ENCODE results near the gene MAN1C1. TPM values are rescaled to one million over a fixed set of nuclear protein-coding genes. Genes with fewer than 3 reads are reported as not detected.

MAN1C1 gene
- total RNA-seq, 1 experiment from 2014 or later: 9.3 TPM

DNA sequence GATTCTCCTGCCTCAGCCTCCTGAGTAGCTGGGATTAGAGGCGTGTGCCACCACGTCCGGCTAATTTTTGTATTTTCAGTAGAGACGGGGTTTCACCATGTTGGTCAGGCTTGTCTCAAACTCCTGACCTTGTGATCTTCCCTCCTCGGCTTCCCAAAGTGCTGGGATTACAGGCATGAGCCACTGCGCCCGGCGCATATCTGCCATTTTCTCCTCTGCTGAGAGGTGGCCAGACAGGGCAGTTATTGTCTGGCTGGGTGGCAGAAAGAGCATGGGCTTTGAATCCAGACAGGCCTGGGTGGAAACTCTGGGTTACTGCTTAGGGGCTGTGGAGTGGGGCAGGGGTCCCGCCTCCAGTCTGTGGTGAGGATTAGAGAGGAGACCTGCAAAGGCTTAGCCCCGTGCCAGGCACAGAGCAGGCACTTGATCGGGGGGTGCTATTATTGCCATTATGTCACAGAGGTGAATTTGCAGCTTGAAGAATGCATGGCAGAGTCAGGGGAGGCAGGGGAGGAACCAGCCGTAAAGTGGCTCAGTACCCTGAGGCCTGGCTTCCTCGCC lies 73.9 kb downstream of the MAN1C1 start:
- Mint-ChIP-seq H3K4me3 (no peak overlapping the region), H3K4me1 (peaks cover 7 to 10% of the 10 kb centered on the region in 2 experiments), H3K27ac (0 out of 7 replicates have a peak overlapping the region, but pooled peaks of 2 of the 3 experiments have one; percentile 29 to 57), H3K27me3 (ENCODE audit: low read depth) (no peaks in the 10 kb centered on the region), H3K9me3 (no peaks in the 10 kb centered on the region), H3K36me3 (ENCODE audit: insufficient read depth in 1 of 3, low read depth in 3 of 3) (no peaks in the 10 kb centered on the region)
- Histone ChIP-seq H3K27ac (ENCODE audit: insufficient read length, low read depth, low read length) (no peak overlapping the region), H2BK15ac (ENCODE audit: low read depth, low read length) (no peak overlapping the region), H2BK12ac (ENCODE audit: insufficient read length, low read depth, low read length) (no peak overlapping the region), H3K18ac (ENCODE audit: insufficient read length, low read depth, low read length) (no peak overlapping the region), H2BK5ac (ENCODE audit: insufficient read length, low read length) (no peak overlapping the region), H3K9ac (ENCODE audit: extremely low read depth, insufficient read length, low read length) (no peak overlapping the region), H3K79me2 (ENCODE audit: insufficient read depth, low read length) (no peaks in the 10 kb centered on the region; the same call in 1 of the 2 replicates), H3K56ac (ENCODE audit: insufficient read length, low read depth, low read length) (no peak overlapping the region), H2AFZ (ENCODE audit: low read length) (no peak overlapping the region), H2BK120ac (ENCODE audit: low read depth, low read length, poor library complexity, severe bottlenecking) (no peak overlapping the region), H3K4me1 (ENCODE audit: insufficient read depth, low read length) (no peaks in the 10 kb centered on the region; the same call in 1 of the 2 replicates), H3K27me3 (ENCODE audit: insufficient read depth, low read length) (no peaks in the 10 kb centered on the region), H4K91ac (ENCODE audit: insufficient read length, low read depth, low read length) (no peak overlapping the region), H3K9me3 (ENCODE audit: control insufficient read depth, low read depth, low read length) (no peaks in the 10 kb centered on the region), H4K5ac (ENCODE audit: insufficient read length, low read depth, low read length) (no peak overlapping the region), H3K23me2 (ENCODE audit: insufficient read length, low read depth, low read length, poor library complexity, severe bottlenecking) (no peaks in the 10 kb centered on the region), H2BK20ac (ENCODE audit: low read depth, low read length, poor library complexity, severe bottlenecking) (no peak overlapping the region), H2AK5ac (ENCODE audit: insufficient read length, low read length) (no peak overlapping the region), H3K4me2 (ENCODE audit: insufficient read depth, insufficient read length, low read length) (no peak overlapping the region), H4K20me1 (ENCODE audit: control insufficient read depth, insufficient read depth, insufficient read length) (no peaks in the 10 kb centered on the region), H3K4ac (ENCODE audit: low read depth, low read length) (no peak overlapping the region), H3K23ac (ENCODE audit: insufficient read length, low read depth, low read length) (no peak overlapping the region), H3K14ac (ENCODE audit: insufficient read depth, low read length) (no peak overlapping the region), H4K8ac (replicated peaks; ENCODE audit: insufficient read length, low read depth, low read length) (no peak overlapping the region), H3T11ph (ENCODE audit: low read length) (no peak overlapping the region), H3K79me1 (ENCODE audit: insufficient read depth, low read depth, low read length, poor library complexity, severe bottlenecking) (no peaks in the 10 kb centered on the region)
- TF ChIP-seq, protein P1, sequence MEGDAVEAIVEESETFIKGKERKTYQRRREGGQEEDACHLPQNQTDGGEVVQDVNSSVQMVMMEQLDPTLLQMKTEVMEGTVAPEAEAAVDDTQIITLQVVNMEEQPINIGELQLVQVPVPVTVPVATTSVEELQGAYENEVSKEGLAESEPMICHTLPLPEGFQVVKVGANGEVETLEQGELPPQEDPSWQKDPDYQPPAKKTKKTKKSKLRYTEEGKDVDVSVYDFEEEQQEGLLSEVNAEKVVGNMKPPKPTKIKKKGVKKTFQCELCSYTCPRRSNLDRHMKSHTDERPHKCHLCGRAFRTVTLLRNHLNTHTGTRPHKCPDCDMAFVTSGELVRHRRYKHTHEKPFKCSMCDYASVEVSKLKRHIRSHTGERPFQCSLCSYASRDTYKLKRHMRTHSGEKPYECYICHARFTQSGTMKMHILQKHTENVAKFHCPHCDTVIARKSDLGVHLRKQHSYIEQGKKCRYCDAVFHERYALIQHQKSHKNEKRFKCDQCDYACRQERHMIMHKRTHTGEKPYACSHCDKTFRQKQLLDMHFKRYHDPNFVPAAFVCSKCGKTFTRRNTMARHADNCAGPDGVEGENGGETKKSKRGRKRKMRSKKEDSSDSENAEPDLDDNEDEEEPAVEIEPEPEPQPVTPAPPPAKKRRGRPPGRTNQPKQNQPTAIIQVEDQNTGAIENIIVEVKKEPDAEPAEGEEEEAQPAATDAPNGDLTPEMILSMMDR (conservative IDR thresholded peaks at IDR 0.05): no peak
- WGBS (ENCODE audit: extremely low coverage, insufficient read length, low lambda C conversion rate): no CpG with 5 or more reads among the region's 13 CpGs
- no peak for DNase-seq
